GM19043 (cell line): ENCODE measurements around the gene KIAA0408.
A peak's percentile ranks its signal among the peaks of the same experiment; 100 is the strongest.

ENCODE experiments used
- ATAC-seq: cut with Tn5 transposase; IDR thresholded peaks from one replicate; pipeline ENCODE4 v1.9.1; 2021; ENCODE audit warnings: low read depth; ENCODE audit not compliant: unreplicated experiment

Gene KIAA0408

GRCh38 chr6:127459231-127459641 is at the start of gene KIAA0408:
Gene KIAA0408 (minus strand): TSS chr6:127459389. CDS start chr6:127453981, 5,408 bp downstream.
- ATAC-seq = no peak

GRCh38 chr6:127506894-127507293 is 47.7 kb upstream of the KIAA0408 start:
- ATAC-seq = no peak

GRCh38 chr6:127503022-127503421 is 43.8 kb upstream of the KIAA0408 start:
- ATAC-seq = no peak

DNA sequence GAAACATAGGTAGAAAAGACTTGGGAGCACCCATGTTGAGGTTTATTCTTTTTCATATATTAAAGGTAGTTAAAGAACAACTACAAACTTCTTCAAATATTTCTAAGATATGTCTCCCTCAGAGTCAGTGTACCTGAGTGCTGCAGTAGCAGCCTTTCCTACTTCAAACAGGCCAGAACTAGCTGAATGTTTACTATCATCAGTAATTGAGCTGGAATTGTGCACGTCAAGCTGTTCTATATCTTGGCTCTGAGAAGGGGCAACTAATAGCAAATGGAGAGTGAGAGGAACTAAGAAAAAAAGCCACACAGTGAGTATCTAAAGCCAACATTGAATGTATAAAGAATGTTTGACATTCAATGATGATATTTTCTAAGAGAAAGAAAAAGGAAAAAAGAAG is 38.2 kb upstream of the KIAA0408 start:
- ATAC-seq = no peak

GRCh38 chr6:127496471-127496870 is 37.3 kb upstream of the KIAA0408 start:
- no peak for ATAC-seq

GRCh38 chr6:127494240-127494767 is 35.1 kb upstream of the KIAA0408 start:
- no peak for ATAC-seq

- no peak for ATAC-seq
These were observed 30.1 kb upstream of the KIAA0408 start for GRCh38 chr6:127489248-127489647.

DNA sequence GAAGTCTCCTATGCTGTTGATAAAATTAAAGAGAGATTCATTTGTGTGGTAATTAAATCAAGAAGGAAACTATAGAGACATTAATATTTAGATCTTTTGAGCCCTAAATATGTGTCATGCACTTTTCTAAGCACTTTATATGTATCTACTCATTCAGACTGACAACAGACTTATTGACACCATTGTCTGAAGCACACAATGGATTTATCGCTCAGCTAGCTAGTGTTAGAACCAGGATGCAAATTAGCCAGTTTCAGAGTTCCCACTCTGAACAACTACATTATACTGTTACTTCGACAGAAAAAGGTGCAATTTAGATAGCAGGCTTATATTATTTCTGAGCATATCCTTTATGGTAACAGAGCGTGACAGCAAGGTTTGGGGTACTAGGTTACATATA is 27.7 kb upstream of the KIAA0408 start:
- no peak for ATAC-seq

DNA sequence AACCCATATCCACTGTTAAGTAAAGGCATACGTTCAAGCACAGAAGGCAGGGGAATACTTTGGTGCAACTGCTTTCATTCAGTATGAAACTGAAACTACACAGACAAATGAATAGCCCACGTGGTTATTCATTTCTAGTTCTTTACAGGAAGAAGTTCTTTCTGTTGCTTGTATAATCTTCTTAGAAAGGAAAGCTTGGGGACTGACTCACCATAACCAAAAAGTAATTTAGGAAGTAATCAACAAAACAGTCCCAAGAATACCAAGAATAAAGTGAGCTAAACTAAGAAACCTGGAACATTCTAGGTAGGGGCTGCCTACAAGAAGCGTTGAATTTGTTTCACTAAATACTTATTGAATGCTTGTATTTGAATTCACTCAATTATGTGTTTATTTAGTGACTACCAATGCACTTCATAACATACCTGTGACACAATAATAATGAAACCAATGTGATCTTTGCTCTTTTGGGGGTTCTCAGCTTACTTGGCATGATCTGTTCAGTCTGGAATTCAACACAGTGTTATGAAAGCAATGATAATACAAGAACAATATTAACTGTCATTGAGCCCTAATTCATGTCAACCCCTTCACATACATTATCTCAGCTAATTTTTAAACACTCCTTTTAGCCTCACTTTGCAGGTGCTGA is 25.1 kb upstream of the KIAA0408 start:
- ATAC-seq = peak; percentile 99

DNA sequence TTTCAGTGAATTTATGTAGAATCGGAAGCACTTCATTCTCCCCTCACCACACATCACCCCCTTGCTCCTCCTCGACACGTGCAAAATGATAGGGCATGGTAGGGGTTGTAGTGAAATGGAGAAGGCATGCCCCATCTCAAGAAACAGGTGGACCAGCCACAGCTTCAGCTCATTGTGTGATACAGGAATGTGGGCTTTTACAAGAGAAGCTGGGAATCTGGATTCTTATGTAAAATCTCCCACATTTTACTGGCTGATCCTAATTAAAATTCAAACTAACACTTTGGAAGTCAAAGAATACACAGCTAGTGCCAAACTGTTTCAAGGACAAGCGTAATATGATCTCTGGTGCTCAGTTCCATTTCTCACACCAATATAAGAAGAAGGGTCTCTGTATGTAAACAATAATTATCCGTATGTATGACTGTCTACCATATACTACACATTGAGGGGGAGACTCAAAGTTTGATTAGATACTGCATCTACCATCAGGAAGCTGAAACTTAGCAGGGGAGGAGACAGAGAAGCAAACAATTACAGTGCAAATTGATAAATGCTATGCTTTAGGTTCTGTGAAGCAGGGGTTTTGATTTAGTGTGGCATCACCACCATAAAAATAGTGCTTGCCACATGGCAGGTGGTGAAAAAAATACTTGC is 24.3 kb upstream of the KIAA0408 start:
- peak; percentile 10 for ATAC-seq

GRCh38 chr6:127482325-127482724 is 23.1 kb upstream of the KIAA0408 start:
- ATAC-seq = no peak

DNA sequence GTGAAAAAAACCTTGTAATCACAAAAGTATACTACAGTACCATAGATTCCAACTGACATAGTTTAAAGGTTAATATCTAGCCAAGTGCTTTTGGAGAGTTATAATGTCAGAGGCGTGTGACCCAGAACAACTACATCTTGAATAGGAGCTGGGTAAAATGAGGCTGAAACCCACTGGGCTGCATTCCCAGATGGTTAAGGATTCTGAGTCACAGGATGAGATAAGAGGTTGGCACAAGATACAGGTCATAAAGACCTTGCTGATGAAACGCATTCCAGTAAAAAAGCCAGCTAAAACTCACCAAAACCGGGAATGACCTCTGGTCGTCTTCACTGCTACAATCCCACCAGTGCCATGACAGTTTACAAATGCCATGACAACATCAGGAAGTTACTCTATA is 22.4 kb upstream of the KIAA0408 start:
- no peak for ATAC-seq

- no peak for ATAC-seq
These were observed 21.9 kb upstream of the KIAA0408 start for GRCh38 chr6:127481111-127481510.

DNA sequence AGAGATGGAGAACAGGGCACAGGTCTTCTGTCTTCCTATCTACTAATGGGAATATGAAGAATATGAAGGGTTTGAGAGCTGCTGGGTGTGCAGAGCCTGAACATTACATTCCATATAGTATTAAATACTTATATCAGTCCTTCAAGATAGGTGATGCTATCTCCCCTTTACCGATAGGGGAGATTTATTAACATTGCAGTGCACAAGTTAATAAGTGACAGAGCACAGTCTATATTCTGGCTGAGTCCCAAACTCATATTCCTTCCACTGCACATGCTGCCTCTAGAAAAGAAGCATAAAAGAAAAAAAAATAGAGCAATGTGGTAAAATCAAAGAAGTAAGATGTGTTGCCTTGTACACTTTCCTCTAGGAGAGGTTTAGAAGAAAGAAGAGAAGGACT is 18.5 kb upstream of the KIAA0408 start:
- ATAC-seq = no peak

GRCh38 chr6:127475823-127476176 is 16.6 kb upstream of the KIAA0408 start:
- ATAC-seq = no peak

DNA sequence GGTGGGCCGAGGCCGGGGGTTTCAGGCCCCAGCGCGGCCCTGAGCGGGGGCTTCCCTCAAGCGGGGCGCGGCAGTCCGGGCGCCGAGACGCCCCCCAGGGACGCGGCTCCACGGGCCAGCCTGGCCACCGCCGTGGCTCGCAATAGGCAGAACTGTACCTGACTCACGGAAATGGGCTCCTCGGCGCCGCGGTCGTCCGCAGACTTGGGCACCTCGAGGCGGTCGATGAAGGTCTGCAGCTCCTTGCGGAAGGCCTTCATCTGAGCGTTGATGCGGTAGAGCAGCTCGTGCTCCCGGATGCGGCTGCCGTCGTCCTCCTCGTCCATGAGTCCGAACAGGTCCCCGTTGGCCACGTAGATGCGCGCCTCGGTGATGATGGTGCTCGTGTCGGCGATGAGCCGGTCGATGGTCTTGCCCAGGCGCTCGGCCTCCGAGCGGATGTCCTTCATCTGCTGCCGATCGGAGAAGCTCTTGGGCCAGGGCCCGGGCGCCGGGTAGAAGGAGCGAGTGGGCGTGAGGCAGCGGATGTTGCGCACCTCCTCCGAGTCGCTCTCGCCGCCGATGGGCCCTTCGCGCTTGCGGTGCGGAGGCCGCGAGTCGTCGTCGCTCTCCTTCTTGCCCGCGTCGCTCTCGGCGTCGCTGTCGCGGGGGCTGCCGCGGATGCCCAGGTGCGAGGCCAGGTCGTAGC is 16.1 kb upstream of the KIAA0408 start:
- ATAC-seq = no peak

GRCh38 chr6:127471379-127472255 is 12.4 kb upstream of the KIAA0408 start:
- no peak for ATAC-seq

- ATAC-seq = no peak
These were observed 9.7 kb upstream of the KIAA0408 start for GRCh38 chr6:127468936-127469335.

DNA sequence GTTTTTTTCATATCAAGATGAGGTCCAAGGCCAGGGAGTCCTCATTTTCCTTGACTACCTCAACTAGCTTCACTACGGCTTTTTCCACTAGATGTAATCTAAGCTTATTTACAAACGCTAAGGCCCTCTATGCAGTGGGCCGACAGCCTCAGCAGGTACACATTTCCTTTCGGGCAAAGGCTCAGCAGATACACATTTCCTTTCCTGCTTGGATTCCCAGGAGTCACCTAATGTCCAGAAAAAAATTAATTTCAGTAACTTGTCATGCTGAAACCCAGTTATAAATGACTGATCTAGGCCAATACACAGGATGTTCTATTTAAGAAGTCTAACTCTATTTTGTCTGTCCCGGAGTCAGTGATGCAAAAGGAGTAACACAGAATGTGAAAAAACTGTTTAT is 7.2 kb upstream of the KIAA0408 start:
- no peak for ATAC-seq

DNA sequence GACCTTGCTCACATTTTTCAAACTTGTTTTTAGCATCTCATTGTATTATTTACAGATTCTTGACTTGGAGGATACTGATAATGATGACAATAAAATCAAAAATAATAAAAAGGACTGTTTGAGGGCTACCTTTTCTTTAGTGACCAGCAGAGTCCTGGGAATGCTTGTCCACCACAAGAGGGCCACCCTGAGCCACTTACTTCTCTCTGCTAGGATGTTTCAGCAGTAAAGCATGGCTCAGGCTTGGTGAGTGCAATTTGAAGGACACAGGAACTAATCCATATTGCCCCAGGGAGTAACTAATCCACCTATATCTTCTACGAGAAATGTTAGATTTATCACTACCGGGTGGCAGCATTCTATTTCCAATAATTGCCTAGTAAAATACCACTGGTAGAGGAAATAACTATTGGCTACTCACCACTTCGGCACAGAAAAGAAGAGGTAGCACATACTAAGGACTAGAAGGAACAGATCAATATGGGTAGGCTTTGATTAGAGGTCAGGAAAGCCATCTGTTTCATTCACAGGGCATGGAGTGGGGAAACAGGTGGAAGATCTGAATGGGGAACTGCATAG is 5.8 kb upstream of the KIAA0408 start:
- ATAC-seq = peak; percentile 88
